SJCRH30 (cell line): ENCODE data around the gene RABGAP1L. TPM values are rescaled to one million over a fixed set of nuclear protein-coding genes. Genes with fewer than 3 reads are reported as not detected.

ENCODE experiments used
- DNase-seq, 2 experiments: peaks; one replicate each; pipeline ENCODE4 v3.0.0-alpha.2; 2015 to 2020
- H3K27ac ChIP-seq: fragments of 250-450 bp; sonication (Bioruptor Pico); 2 replicates; pipeline ENCODE4 v1.5.1; 2020; ENCODE audit warnings: mild to moderate bottlenecking, moderate library complexity
- H3K27me3 ChIP-seq: fragments of 250-450 bp; sonication (Bioruptor Pico); 2 replicates; pipeline ENCODE4 v1.5.1; 2020; ENCODE audit warnings: mild to moderate bottlenecking, moderate library complexity
- H3K36me3 ChIP-seq: fragments of 250-450 bp; sonication (Bioruptor Pico); 2 replicates; pipeline ENCODE4 v1.5.1; 2020; ENCODE audit warnings: mild to moderate bottlenecking, moderate library complexity
- H3K4me1 ChIP-seq: fragments of 250-450 bp; sonication (Bioruptor Pico); 2 replicates; pipeline ENCODE4 v1.5.1; 2020; ENCODE audit warnings: mild to moderate bottlenecking, moderate library complexity
- H3K4me3 ChIP-seq: fragments of 250-450 bp; sonication (Bioruptor Pico); 2 replicates; pipeline ENCODE4 v1.5.1; 2020; ENCODE audit warnings: mild to moderate bottlenecking, moderate library complexity
- H3K9me3 ChIP-seq: fragments of 250-450 bp; sonication (Bioruptor Pico); replicated peaks from 2 replicates; pipeline ENCODE4 v1.5.1; 2020; ENCODE audit warnings: mild to moderate bottlenecking, moderate library complexity
- total RNA-seq: library from RNA; depleted of rRNA; stranded (reverse); fragments of >200 nt; shearing (Covaris generic); gene quantifications from 2 replicates; pipeline ENCODE4 v1.2.3, GENCODE V29; 2014

The RABGAP1L gene
- total RNA-seq, 1 experiment from 2014 or later: 22.6 TPM

- 0 out of 2 replicates have a peak, but pooled peaks cover 2% of the 10 kb centered on the region for H3K4me1 ChIP-seq
- H3K4me3 ChIP-seq: no peak overlapping the region
- no peaks in the 10 kb centered on the region for H3K27me3 ChIP-seq
- no peak overlapping the region for H3K27ac ChIP-seq
- H3K9me3 ChIP-seq: no peaks in the 10 kb centered on the region
- H3K36me3 ChIP-seq: no peaks in the 10 kb centered on the region
- DNase-seq: no peak
Measured at GRCh38 chr1:174974711-174975119, 815.4 kb downstream of the RABGAP1L start.

DNA sequence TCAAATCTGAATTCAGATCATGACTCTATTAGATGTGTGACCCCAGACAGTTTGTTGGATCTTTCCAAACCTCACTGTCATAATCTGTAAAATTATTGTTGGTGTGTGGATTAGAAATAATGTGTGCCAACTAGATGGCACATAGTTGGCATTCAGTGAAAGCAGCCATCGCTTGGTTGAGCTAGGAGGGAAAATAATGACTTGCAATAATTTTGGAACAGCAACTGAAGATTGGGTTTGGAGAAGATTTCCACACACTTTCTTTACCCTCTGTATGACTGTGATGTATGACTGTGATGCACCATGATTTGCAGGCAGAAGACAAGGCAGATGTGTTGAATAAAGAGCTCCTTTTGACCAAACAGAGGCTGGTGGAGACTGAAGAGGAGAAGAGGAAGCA, 816.4 kb downstream of the RABGAP1L start:
- Histone ChIP-seq H3K27me3 (no peaks in the 10 kb centered on the region), H3K27ac (no peak overlapping the region), H3K36me3 (no peaks in the 10 kb centered on the region), H3K4me1 (no peaks in the 10 kb centered on the region), H3K9me3 (no peaks in the 10 kb centered on the region), H3K4me3 (no peak overlapping the region)
- DNase-seq: no peak

DNA sequence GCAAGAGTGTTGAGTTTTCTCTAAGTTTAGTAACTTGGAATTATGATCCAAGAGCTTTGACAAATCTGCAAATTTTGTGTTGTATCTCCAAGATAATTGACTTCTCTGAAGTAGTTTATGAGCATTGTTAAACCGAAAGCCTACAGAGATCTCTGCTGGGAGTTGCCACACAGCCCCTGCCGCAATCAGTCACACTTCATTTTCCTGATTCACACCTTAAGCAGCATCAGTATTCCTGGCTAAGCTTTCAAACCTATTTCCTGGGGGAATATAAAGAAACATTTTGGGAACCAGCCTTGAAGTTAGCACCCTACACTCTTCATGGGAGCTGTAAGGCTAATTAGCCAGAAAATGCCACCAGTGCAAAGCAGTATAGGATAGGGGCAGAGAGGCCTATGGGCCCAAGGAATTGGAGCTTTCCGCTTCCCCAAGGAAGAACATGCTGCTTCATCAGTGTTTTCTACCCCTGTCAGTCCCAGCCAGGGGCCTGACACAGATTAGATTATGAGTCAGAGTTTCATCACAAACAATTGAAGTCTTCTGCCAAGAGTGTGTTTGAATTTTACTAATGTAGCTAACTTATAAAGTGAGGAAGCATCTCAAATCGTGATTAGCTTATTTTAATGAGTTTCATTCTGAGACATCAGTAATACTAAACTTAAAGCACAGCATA, 817.3 kb downstream of the RABGAP1L start:
- no peaks in the 10 kb centered on the region for H3K36me3 ChIP-seq
- H3K9me3 ChIP-seq: no peaks in the 10 kb centered on the region
- no peaks in the 10 kb centered on the region for H3K4me1 ChIP-seq
- no peak overlapping the region for H3K27ac ChIP-seq
- DNase-seq: no peak
- no peak overlapping the region for H3K4me3 ChIP-seq
- H3K27me3 ChIP-seq: no peaks in the 10 kb centered on the region

- Histone ChIP-seq H3K27ac (no peak overlapping the region), H3K9me3 (no peaks in the 10 kb centered on the region), H3K4me3 (no peak overlapping the region), H3K36me3 (no peaks in the 10 kb centered on the region), H3K4me1 (no peaks in the 10 kb centered on the region), H3K27me3 (no peaks in the 10 kb centered on the region)
- DNase-seq: peak; percentile 9 to 62
Measured at GRCh38 chr1:174982971-174983689, 823.8 kb downstream of the RABGAP1L start.

DNA sequence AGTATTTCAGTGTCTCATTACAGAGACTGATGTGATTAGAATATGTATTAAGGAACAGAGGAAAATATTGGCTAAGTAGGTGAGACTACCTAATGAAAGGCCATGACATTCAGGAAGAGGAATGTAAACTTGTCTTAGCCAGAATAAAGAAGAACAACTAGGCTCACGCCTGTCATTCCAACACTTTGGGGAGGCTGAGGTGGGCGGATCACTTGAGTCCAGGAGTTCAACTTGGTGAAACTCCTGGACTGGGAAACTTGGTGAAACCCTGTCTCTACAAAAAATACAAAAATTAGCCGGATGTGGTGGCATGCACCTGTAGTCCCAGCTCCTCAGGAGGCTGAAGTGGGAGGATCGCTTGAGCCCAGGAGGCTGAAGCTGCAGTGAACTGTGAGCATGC, 825.6 kb downstream of the RABGAP1L start:
- no peak for DNase-seq
- no peaks in the 10 kb centered on the region for H3K27me3 ChIP-seq
- no peaks in the 10 kb centered on the region for H3K36me3 ChIP-seq
- no peaks in the 10 kb centered on the region for H3K4me1 ChIP-seq
- H3K9me3 ChIP-seq: no peaks in the 10 kb centered on the region
- no peak overlapping the region for H3K4me3 ChIP-seq
- no peak overlapping the region for H3K27ac ChIP-seq

DNA sequence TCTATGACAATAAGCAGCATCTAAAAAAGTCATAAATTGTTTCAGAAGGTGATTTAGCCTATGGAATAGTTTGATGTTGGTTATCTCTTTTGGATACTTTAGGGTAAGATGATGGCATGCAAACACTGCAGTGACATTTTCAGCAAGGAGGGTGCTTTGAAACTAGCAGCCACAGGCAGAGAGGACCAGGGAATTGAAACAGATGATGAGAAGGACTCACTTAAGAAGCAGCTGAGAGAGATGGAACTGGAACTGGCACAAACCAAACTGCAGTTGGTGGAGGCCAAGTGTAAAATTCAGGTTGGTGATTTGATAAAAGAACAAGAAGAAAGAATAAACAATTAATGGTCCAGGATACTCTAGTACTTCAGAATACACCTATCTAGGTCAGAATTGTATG, 829.2 kb downstream of the RABGAP1L start:
- Histone ChIP-seq H3K4me3 (no peak overlapping the region), H3K36me3 (no peaks in the 10 kb centered on the region), H3K27me3 (no peaks in the 10 kb centered on the region), H3K27ac (no peak overlapping the region), H3K4me1 (no peaks in the 10 kb centered on the region), H3K9me3 (no peaks in the 10 kb centered on the region)
- DNase-seq: no peak

- Histone ChIP-seq H3K36me3 (no peaks in the 10 kb centered on the region), H3K27ac (no peak overlapping the region), H3K9me3 (no peaks in the 10 kb centered on the region), H3K4me3 (no peak overlapping the region), H3K27me3 (no peaks in the 10 kb centered on the region), H3K4me1 (no peaks in the 10 kb centered on the region)
- DNase-seq: no peak
Measured at GRCh38 chr1:174988986-174989385, 829.7 kb downstream of the RABGAP1L start.

DNA sequence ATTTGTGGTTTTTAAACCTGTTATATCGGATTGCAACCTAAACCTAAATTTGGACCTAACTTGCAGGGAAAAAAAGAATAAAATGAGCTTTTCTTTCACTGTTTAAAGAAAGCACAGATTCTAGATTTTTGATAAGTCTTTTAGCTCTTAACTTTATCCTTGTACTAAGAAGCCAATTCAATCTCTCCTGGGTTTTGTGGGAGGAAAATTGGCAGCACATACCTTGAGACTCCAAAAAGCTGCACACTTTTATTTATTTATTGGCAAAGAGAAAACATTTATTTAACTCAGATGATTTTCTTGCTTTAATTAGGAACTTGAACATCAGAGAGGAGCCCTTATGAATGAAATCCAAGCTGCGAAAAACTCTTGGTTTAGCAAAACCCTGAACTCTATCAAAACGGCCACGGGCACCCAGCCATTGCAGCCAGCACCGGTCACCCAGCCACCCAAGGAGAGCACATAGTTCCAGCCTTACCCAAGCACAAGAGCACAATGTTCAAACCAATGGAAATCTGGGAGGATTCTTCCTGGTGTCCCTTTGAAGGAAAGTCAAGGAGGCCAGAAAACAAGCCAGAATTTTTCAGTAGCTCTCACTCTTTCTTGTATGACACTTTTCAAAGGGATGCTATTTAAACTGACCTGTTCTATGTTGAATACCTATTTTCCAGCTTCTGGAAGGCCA, 830.4 kb downstream of the RABGAP1L start:
- H3K36me3 ChIP-seq: no peaks in the 10 kb centered on the region
- H3K4me3 ChIP-seq: no peak overlapping the region
- no peaks in the 10 kb centered on the region for H3K9me3 ChIP-seq
- DNase-seq: no peak
- no peaks in the 10 kb centered on the region for H3K27me3 ChIP-seq
- no peak overlapping the region for H3K27ac ChIP-seq
- H3K4me1 ChIP-seq: no peaks in the 10 kb centered on the region

DNA sequence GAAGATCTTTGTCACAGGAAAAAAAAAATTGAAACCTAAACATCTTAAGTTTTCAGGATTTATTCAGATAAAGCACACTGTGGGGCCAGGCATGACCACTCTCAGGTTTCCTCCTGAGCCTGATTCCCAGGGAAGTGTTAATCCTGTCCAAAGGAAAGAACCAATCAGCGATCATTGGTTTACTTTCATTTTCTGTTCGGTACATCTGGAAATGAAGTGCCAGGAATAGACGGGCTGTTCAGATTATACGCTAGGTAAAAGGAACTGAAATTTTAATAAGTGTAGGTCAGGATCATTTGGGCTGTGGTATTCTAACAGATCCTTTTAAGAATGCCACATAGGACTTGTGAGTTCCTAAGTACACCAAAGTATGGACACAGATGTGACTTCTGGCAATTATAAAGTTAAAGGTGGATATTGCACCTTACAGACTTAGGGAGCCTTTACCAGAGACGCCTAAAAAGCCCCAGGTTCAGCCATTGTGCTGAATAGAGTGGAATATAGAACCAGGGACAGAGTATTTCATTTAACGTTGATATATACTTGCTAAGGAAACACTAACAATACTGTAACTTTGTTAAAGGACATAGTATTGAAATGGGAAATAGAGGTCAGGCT, 831.2 kb downstream of the RABGAP1L start:
- H3K4me3 ChIP-seq: peak overlapping the region; percentile 15; the same call in 1 of the 2 replicates
- peak in 1 of 2 experiments; percentile 19 for DNase-seq

GRCh38 chr1:174991473-174991872, 832.2 kb downstream of the RABGAP1L start:
- H3K27ac ChIP-seq: no peak overlapping the region
- no peaks in the 10 kb centered on the region for H3K9me3 ChIP-seq
- H3K27me3 ChIP-seq: no peaks in the 10 kb centered on the region
- H3K4me1 ChIP-seq: no peaks in the 10 kb centered on the region
- H3K4me3 ChIP-seq: no peak overlapping the region
- DNase-seq: no peak
- no peaks in the 10 kb centered on the region for H3K36me3 ChIP-seq

More for the DNA sequence above, 831.2 kb downstream of the RABGAP1L start:
- no peaks in the 10 kb centered on the region for H3K4me1 ChIP-seq
- H3K36me3 ChIP-seq: no peaks in the 10 kb centered on the region
- no peaks in the 10 kb centered on the region for H3K9me3 ChIP-seq
- no peak overlapping the region for H3K27ac ChIP-seq
- H3K27me3 ChIP-seq: no peaks in the 10 kb centered on the region

DNA sequence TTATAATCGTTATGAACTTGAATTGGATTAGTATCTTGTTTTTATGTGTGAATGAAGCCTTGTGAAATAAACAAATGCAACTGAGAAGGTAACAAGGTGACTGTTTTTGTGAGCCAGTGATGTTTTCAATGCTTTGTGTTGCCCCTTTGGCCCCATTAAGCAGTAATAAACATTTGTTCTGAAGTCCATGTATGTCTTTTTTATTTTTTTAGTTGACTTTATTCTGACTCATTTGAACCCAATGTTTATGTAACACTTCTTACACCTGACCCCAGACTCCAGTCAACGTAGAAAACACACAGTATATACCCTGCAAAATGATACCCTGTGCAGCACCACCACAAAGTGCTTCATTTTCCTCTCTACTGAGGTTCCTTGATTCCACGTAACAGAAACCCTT, 835.8 kb downstream of the RABGAP1L start:
- H3K27ac ChIP-seq: no peak overlapping the region
- H3K4me1 ChIP-seq: no peaks in the 10 kb centered on the region
- H3K27me3 ChIP-seq: no peaks in the 10 kb centered on the region
- no peak overlapping the region for H3K4me3 ChIP-seq
- no peak for DNase-seq
- no peaks in the 10 kb centered on the region for H3K36me3 ChIP-seq
- H3K9me3 ChIP-seq: no peaks in the 10 kb centered on the region

DNA sequence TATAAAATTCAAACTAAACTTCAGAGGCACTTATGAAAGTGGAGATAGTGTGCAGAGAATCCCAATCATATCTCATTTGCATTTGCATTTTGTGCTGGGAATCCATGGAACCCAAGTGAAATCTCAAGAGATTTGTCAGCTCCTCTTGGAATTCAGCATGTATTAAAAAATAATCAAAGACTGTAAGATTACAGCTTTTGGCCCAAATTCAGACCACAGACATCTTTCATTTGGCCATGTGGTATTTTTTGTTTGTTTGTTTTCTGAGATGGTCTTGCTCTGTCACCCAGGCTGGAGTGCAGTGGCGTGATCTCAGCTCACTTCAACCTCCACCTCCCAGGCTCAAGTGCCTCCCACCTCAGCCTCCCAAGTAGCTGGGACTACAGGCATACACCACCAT, 836.6 kb downstream of the RABGAP1L start:
- H3K36me3 ChIP-seq: no peaks in the 10 kb centered on the region
- no peak overlapping the region for H3K4me3 ChIP-seq
- H3K27ac ChIP-seq: no peak overlapping the region
- no peaks in the 10 kb centered on the region for H3K9me3 ChIP-seq
- no peak for DNase-seq
- H3K27me3 ChIP-seq: no peaks in the 10 kb centered on the region
- H3K4me1 ChIP-seq: no peaks in the 10 kb centered on the region

DNA sequence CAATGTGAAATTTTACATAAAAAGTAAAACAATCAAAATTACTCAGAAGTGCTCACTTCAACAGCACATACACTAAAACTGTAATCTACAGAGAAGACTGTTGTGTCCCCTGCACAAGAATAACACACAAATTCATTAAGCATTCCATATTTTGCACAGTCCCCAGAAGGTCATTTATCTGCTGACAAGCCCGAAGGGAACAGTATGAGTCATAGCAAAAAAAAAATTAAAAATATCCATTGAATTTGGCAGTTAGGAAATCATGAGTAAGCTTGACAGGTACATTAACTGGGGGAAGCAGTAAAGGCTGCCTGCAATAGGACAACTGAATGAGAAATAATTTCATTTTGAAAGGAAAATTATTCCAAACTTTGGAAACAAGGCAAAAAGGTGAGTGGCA, 837.2 kb downstream of the RABGAP1L start:
- no peaks in the 10 kb centered on the region for H3K4me1 ChIP-seq
- H3K4me3 ChIP-seq: no peak overlapping the region
- H3K27me3 ChIP-seq: no peaks in the 10 kb centered on the region
- H3K9me3 ChIP-seq: no peaks in the 10 kb centered on the region
- no peak for DNase-seq
- H3K27ac ChIP-seq: no peak overlapping the region
- no peaks in the 10 kb centered on the region for H3K36me3 ChIP-seq

DNA sequence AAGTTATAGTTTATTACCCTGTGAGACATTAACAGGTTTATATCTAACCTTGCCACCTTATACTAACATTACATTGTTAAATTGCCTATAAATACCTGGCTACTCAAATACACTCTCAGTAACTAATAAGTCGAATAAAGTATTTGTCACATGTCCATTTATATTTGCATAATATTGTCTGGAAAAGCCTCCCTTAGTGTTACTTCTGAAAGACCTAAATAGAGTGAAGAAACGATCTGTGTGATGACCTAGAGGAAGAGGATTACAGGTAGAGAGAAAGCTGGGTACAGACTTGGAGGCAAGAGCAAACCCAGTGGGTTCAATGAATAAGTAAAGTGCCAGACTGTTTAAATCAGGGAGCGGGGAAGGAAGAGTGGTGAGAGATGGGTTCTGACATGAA, 837.7 kb downstream of the RABGAP1L start:
- no peaks in the 10 kb centered on the region for H3K36me3 ChIP-seq
- no peak for DNase-seq
- no peak overlapping the region for H3K27ac ChIP-seq
- H3K27me3 ChIP-seq: no peaks in the 10 kb centered on the region
- H3K4me1 ChIP-seq: no peaks in the 10 kb centered on the region
- H3K9me3 ChIP-seq: no peaks in the 10 kb centered on the region
- no peak overlapping the region for H3K4me3 ChIP-seq
